ENCODE measurements around the gene MINDY2.
"Not testable (repeated sequence)": the region's sequence is repeated elsewhere in the genome, so short reads cannot be mapped to it uniquely, and the experiment has no call there.

Gene MINDY2

GRCh38 chr15:58877999-58878825 lies 107.1 kb downstream of the MINDY2 start:
- Histone ChIP-seq H3K4me3 (ENCODE audit: control insufficient read depth in 1 of 7, extremely low read depth in 1 of 7, insufficient read depth in 4 of 7, low read depth in 2 of 7, low read length in 6 of 7) (no peak overlapping the region), H3K27me3 (replicated peaks in 2 of 5; ENCODE audit: control insufficient read depth in 4 of 5, insufficient read depth in 5 of 5, low read length in 4 of 5) (no peaks in the 10 kb centered on the region), H3K36me3 (ENCODE audit: control insufficient read depth in 4 of 4, insufficient read depth in 4 of 4, low read length in 3 of 4) (peaks cover 15 to 58% (median 41%) of the 10 kb centered on the region in 4 experiments), H3K9me3 (ENCODE audit: control extremely low read depth in 1 of 5, control insufficient read depth in 4 of 5, insufficient read depth in 2 of 5, low read depth in 1 of 5, low read length in 4 of 5) (no peaks in the 10 kb centered on the region), H3K4me1 (ENCODE audit: control extremely low read depth in 1 of 4, control insufficient read depth in 4 of 4, insufficient read depth in 4 of 4, low read length in 3 of 4) (peaks cover 0 to 4% (median 0%) of the 10 kb centered on the region in 4 experiments), H3K27ac (ENCODE audit: insufficient read depth in 1 of 2, low read depth in 1 of 2, low read length in 2 of 2, poor library complexity in 1 of 2, severe bottlenecking in 2 of 2) (no peak overlapping the region)
- WGBS (ENCODE audit: insufficient coverage) = 96% methylated on average over 7 of the region's 12 CpGs
- POLR2A ChIA-PET = no interaction called here
- CTCF ChIA-PET = interaction anchor here (1.4 kb wide), 1 partner anchor 25 kb away, joined by 3 read pairs; no protein-coding TSS in a partner anchor
- no peak for DNase-seq

GRCh38 chr15:58880320-58880719 lies 109.2 kb downstream of the MINDY2 start:
- H3K4me1 ChIP-seq (ENCODE audit: control extremely low read depth in 1 of 4, control insufficient read depth in 4 of 4, insufficient read depth in 4 of 4, low read length in 3 of 4) = peaks cover 0 to 4% (median 0%) of the 10 kb centered on the region in 4 experiments
- no peak overlapping the region for H3K4me3 ChIP-seq (ENCODE audit: control insufficient read depth in 1 of 7, extremely low read depth in 1 of 7, insufficient read depth in 4 of 7, low read depth in 2 of 7, low read length in 6 of 7)
- ChIA-PET POLR2A (interaction anchor here (0.6 kb wide), 1 partner anchor 121 kb away, joined by 4 read pairs; no protein-coding TSS in a partner anchor), CTCF (no interaction called here)
- H3K9me3 ChIP-seq (ENCODE audit: control extremely low read depth in 1 of 5, control insufficient read depth in 4 of 5, insufficient read depth in 2 of 5, low read depth in 1 of 5, low read length in 4 of 5) = no peaks in the 10 kb centered on the region
- peaks cover 15 to 77% (median 57%) of the 10 kb centered on the region in 4 experiments for H3K36me3 ChIP-seq (ENCODE audit: control insufficient read depth in 4 of 4, insufficient read depth in 4 of 4, low read length in 3 of 4)
- no peaks in the 10 kb centered on the region for H3K27me3 ChIP-seq (replicated peaks in 2 of 5; ENCODE audit: control insufficient read depth in 4 of 5, insufficient read depth in 5 of 5, low read length in 4 of 5)
- H3K27ac ChIP-seq (ENCODE audit: insufficient read depth in 1 of 2, low read depth in 1 of 2, low read length in 2 of 2, poor library complexity in 1 of 2, severe bottlenecking in 2 of 2) = no peak overlapping the region
- 100% methylated on average over 2 of the region's 3 CpGs for WGBS (ENCODE audit: insufficient coverage)
- no peak for DNase-seq

- no peaks in the 10 kb centered on the region for H3K9me3 ChIP-seq (ENCODE audit: control extremely low read depth in 1 of 5, control insufficient read depth in 4 of 5, insufficient read depth in 2 of 5, low read depth in 1 of 5, low read length in 4 of 5)
- H3K4me1 ChIP-seq (ENCODE audit: control extremely low read depth in 1 of 4, control insufficient read depth in 4 of 4, insufficient read depth in 4 of 4, low read length in 3 of 4) = no peaks in the 10 kb centered on the region
- H3K4me3 ChIP-seq (ENCODE audit: control insufficient read depth in 1 of 7, extremely low read depth in 1 of 7, insufficient read depth in 4 of 7, low read depth in 2 of 7, low read length in 6 of 7) = no peak overlapping the region
- CTCF ChIA-PET = no interaction called here
- no peak for DNase-seq
- WGBS (ENCODE audit: insufficient coverage) = 100% methylated on average over 2 of the region's 4 CpGs
- POLR2A ChIA-PET = interaction anchor here (0.7 kb wide), 1 partner anchor 9 kb away, joined by 6 read pairs; no protein-coding TSS in a partner anchor
- no peak overlapping the region for H3K27ac ChIP-seq (ENCODE audit: insufficient read depth in 1 of 2, low read depth in 1 of 2, low read length in 2 of 2, poor library complexity in 1 of 2, severe bottlenecking in 2 of 2)
- peaks cover 22 to 92% (median 66%) of the 10 kb centered on the region in 4 experiments for H3K36me3 ChIP-seq (ENCODE audit: control insufficient read depth in 4 of 4, insufficient read depth in 4 of 4, low read length in 3 of 4)
- no peaks in the 10 kb centered on the region for H3K27me3 ChIP-seq (replicated peaks in 2 of 5; ENCODE audit: control insufficient read depth in 4 of 5, insufficient read depth in 5 of 5, low read length in 4 of 5)
Measured at GRCh38 chr15:58882243-58882642, 111.1 kb downstream of the MINDY2 start.

- WGBS (ENCODE audit: insufficient coverage) = 100% methylated on average over 1 of the region's 3 CpGs
- POLR2A ChIA-PET = interaction anchor here (0.7 kb wide), 1 partner anchor 474 kb away, joined by 4 read pairs; no protein-coding TSS in a partner anchor
Measured at GRCh38 chr15:58883926-58884325, 112.8 kb downstream of the MINDY2 start.

GRCh38 chr15:58886921-58887320 lies 115.8 kb downstream of the MINDY2 start:
- POLR2A ChIA-PET = interaction anchor here (0.5 kb wide), 1 partner anchor 43 kb away, joined by 4 read pairs; no protein-coding TSS in a partner anchor
- Histone ChIP-seq H3K9me3 (ENCODE audit: control extremely low read depth in 1 of 5, control insufficient read depth in 4 of 5, insufficient read depth in 2 of 5, low read depth in 1 of 5, low read length in 4 of 5) (no peaks in the 10 kb centered on the region), H3K4me1 (ENCODE audit: control extremely low read depth in 1 of 4, control insufficient read depth in 4 of 4, insufficient read depth in 4 of 4, low read length in 3 of 4) (no peaks in the 10 kb centered on the region), H3K27ac (ENCODE audit: insufficient read depth in 1 of 2, low read depth in 1 of 2, low read length in 2 of 2, poor library complexity in 1 of 2, severe bottlenecking in 2 of 2) (no peak overlapping the region), H3K36me3 (ENCODE audit: control insufficient read depth in 4 of 4, insufficient read depth in 4 of 4, low read length in 3 of 4) (peaks cover 41 to 88% (median 65%) of the 10 kb centered on the region in 4 experiments), H3K27me3 (replicated peaks in 2 of 5; ENCODE audit: control insufficient read depth in 4 of 5, insufficient read depth in 5 of 5, low read length in 4 of 5) (no peaks in the 10 kb centered on the region), H3K4me3 (ENCODE audit: control insufficient read depth in 1 of 7, extremely low read depth in 1 of 7, insufficient read depth in 4 of 7, low read depth in 2 of 7, low read length in 6 of 7) (no peak overlapping the region)
- 99% methylated on average over 11 of the region's 12 CpGs for WGBS (ENCODE audit: insufficient coverage)
- CTCF ChIA-PET = interaction anchor here (1.0 to 1.4 kb wide), 3 partner anchors 14 to 29 kb away, joined by 3 read pairs; no protein-coding TSS in a partner anchor
- no peak for DNase-seq

More at GRCh38 chr15:58883926-58884325, 112.8 kb downstream of the MINDY2 start:
- H3K36me3 ChIP-seq (ENCODE audit: control insufficient read depth in 4 of 4, insufficient read depth in 4 of 4, low read length in 3 of 4) = peaks cover 27 to 93% (median 66%) of the 10 kb centered on the region in 4 experiments
- H3K4me3 ChIP-seq (ENCODE audit: control insufficient read depth in 1 of 7, extremely low read depth in 1 of 7, insufficient read depth in 4 of 7, low read depth in 2 of 7, low read length in 6 of 7); H3K9me3 ChIP-seq (ENCODE audit: control extremely low read depth in 1 of 5, control insufficient read depth in 4 of 5, insufficient read depth in 2 of 5, low read depth in 1 of 5, low read length in 4 of 5); DNase-seq; H3K27ac ChIP-seq (ENCODE audit: insufficient read depth in 1 of 2, low read depth in 1 of 2, low read length in 2 of 2, poor library complexity in 1 of 2, severe bottlenecking in 2 of 2); CTCF ChIA-PET; H3K4me1 ChIP-seq (ENCODE audit: control extremely low read depth in 1 of 4, control insufficient read depth in 4 of 4, insufficient read depth in 4 of 4, low read length in 3 of 4); H3K27me3 ChIP-seq (replicated peaks in 2 of 5; ENCODE audit: control insufficient read depth in 4 of 5, insufficient read depth in 5 of 5, low read length in 4 of 5): not testable (repeated sequence)

GRCh38 chr15:58889363-58889762 lies 118.3 kb downstream of the MINDY2 start:
- H3K4me1 ChIP-seq (ENCODE audit: control extremely low read depth in 1 of 4, control insufficient read depth in 4 of 4, insufficient read depth in 4 of 4, low read length in 3 of 4) = no peaks in the 10 kb centered on the region
- H3K9me3 ChIP-seq (ENCODE audit: control extremely low read depth in 1 of 5, control insufficient read depth in 4 of 5, insufficient read depth in 2 of 5, low read depth in 1 of 5, low read length in 4 of 5) = no peaks in the 10 kb centered on the region
- no peaks in the 10 kb centered on the region for H3K27me3 ChIP-seq (replicated peaks in 2 of 5; ENCODE audit: control insufficient read depth in 4 of 5, insufficient read depth in 5 of 5, low read length in 4 of 5)
- no peak overlapping the region for H3K27ac ChIP-seq (ENCODE audit: insufficient read depth in 1 of 2, low read depth in 1 of 2, low read length in 2 of 2, poor library complexity in 1 of 2, severe bottlenecking in 2 of 2)
- ChIA-PET POLR2A (no interaction called here), CTCF (no interaction called here)
- 100% methylated on average over 1 of the region's 7 CpGs for WGBS (ENCODE audit: insufficient coverage)
- H3K36me3 ChIP-seq (ENCODE audit: control insufficient read depth in 4 of 4, insufficient read depth in 4 of 4, low read length in 3 of 4) = peaks cover 44 to 90% (median 67%) of the 10 kb centered on the region in 4 experiments
- peak in 1 of 3 donors; percentile 2 for DNase-seq
- no peak overlapping the region for H3K4me3 ChIP-seq (ENCODE audit: control insufficient read depth in 1 of 7, extremely low read depth in 1 of 7, insufficient read depth in 4 of 7, low read depth in 2 of 7, low read length in 6 of 7)

GRCh38 chr15:58898150-58898680 lies 127.1 kb downstream of the MINDY2 start:
- CTCF ChIA-PET = no interaction called here

More at GRCh38 chr15:58898150-58898680, 127.1 kb downstream of the MINDY2 start:
- no peak overlapping the region for H3K4me3 ChIP-seq (ENCODE audit: control insufficient read depth in 1 of 7, extremely low read depth in 1 of 7, insufficient read depth in 4 of 7, low read depth in 2 of 7, low read length in 6 of 7)
- no peaks in the 10 kb centered on the region for H3K4me1 ChIP-seq (ENCODE audit: control extremely low read depth in 1 of 4, control insufficient read depth in 4 of 4, insufficient read depth in 4 of 4, low read length in 3 of 4)
- POLR2A ChIA-PET = no interaction called here
- H3K36me3 ChIP-seq (ENCODE audit: control insufficient read depth in 4 of 4, insufficient read depth in 4 of 4, low read length in 3 of 4) = peaks cover 21 to 71% (median 55%) of the 10 kb centered on the region in 4 experiments
- no peaks in the 10 kb centered on the region for H3K27me3 ChIP-seq (replicated peaks in 2 of 5; ENCODE audit: control insufficient read depth in 4 of 5, insufficient read depth in 5 of 5, low read length in 4 of 5)
- WGBS (ENCODE audit: insufficient coverage) = no CpG with 5 or more reads among the region's 1 CpG
- H3K27ac ChIP-seq (ENCODE audit: insufficient read depth in 1 of 2, low read depth in 1 of 2, low read length in 2 of 2, poor library complexity in 1 of 2, severe bottlenecking in 2 of 2) = no peak overlapping the region
- no peaks in the 10 kb centered on the region for H3K9me3 ChIP-seq (ENCODE audit: control extremely low read depth in 1 of 5, control insufficient read depth in 4 of 5, insufficient read depth in 2 of 5, low read depth in 1 of 5, low read length in 4 of 5)
- DNase-seq = no peak

Data from common myeloid progenitor, CD34-positive (primary cell).